WTC11 (cell line): ENCODE results near the gene BRSK1. TPM values are rescaled to one million over a fixed set of nuclear protein-coding genes. Genes with fewer than 3 reads are reported as not detected.
A peak's percentile ranks its signal among the peaks of the same experiment; 100 is the strongest.

ENCODE experiments used
- ATAC-seq: fragments of 200-7000 bp; cut with Tn5 transposase; 2 replicates; pipeline ENCODE4 v1.10.0; 2021; ENCODE audit warnings: mild to moderate bottlenecking, moderate library complexity
- CTCF ChIA-PET: fragments of 300-600 bp; sonication (Branson Sonifier 250); formaldehyde crosslinking; loops from one replicate; lab custom pipeline; 2021; ENCODE audit warnings: antibody characterized with exemption; lab: Charles Lee
- POLR2A ChIA-PET: fragments of 350-600 bp; sonication (Branson Sonifier 250); formaldehyde crosslinking; loops from one replicate; lab custom pipeline; 2021; ENCODE audit warnings: antibody characterized with exemption; lab: Charles Lee
- DNase-seq: peaks from one replicate; pipeline ENCODE4 v3.0.0; 2021; ENCODE audit warnings: low spot score
- H3K27ac Mint-ChIP-seq: 2 replicates; pipeline ENCODE4 v1.8.0; 2021; ENCODE audit warnings: mixed read lengths
- H3K27me3 Mint-ChIP-seq: 2 replicates; pipeline ENCODE4 v1.8.0; 2021; ENCODE audit warnings: low read depth, mild to moderate bottlenecking, moderate library complexity, mixed read lengths
- H3K36me3 Mint-ChIP-seq: 2 replicates; pipeline ENCODE4 v1.8.0; 2021; ENCODE audit warnings: mixed read lengths
- H3K4me1 Mint-ChIP-seq: 2 replicates; pipeline ENCODE4 v1.8.0; 2022; ENCODE audit warnings: mixed read lengths
- H3K4me3 Mint-ChIP-seq: 2 replicates; pipeline ENCODE4 v1.8.0; 2021; ENCODE audit warnings: mild to moderate bottlenecking, moderate library complexity, mixed read lengths
- H3K9me3 Mint-ChIP-seq: 2 replicates; pipeline ENCODE4 v1.8.0; 2021; ENCODE audit warnings: mixed read lengths
- FOXK1 ChIP-seq: sonication (generic); formaldehyde crosslinking; IDR thresholded peaks from 2 replicates; pipeline ENCODE4 v1.8.0; 2022; ENCODE audit warnings: mild to moderate bottlenecking, moderate library complexity, missing genetic modification reagents
- JUN ChIP-seq: sonication (generic); formaldehyde crosslinking; IDR thresholded peaks from 2 replicates; pipeline ENCODE4 v1.8.0; 2023; ENCODE audit warnings: mild to moderate bottlenecking, missing genetic modification reagents
- KAT7 ChIP-seq: sonication (generic); formaldehyde crosslinking; IDR thresholded peaks from 2 replicates; pipeline ENCODE4 v1.8.1; 2023; ENCODE audit warnings: missing genetic modification reagents, mild to moderate bottlenecking, borderline replicate concordance
- MXD4 ChIP-seq: fragments of 250-450 bp; sonication (Bioruptor Pico); IDR thresholded peaks from 2 replicates; pipeline ENCODE4 v1.8.0; 2021; ENCODE audit warnings: mild to moderate bottlenecking, moderate library complexity, borderline replicate concordance
- OVOL2 ChIP-seq: fragments of 250-450 bp; sonication (Bioruptor Pico); IDR thresholded peaks from 2 replicates; pipeline ENCODE4 v1.9.0; 2021; ENCODE audit warnings: mild to moderate bottlenecking, borderline replicate concordance
- SMAD3 ChIP-seq: sonication (generic); formaldehyde crosslinking; IDR thresholded peaks from 2 replicates; pipeline ENCODE4 v1.8.0; 2022; ENCODE audit warnings: missing genetic modification reagents, mild to moderate bottlenecking, borderline replicate concordance
- TCF7 ChIP-seq: sonication (generic); formaldehyde crosslinking; IDR thresholded peaks from 2 replicates; pipeline ENCODE4 v1.8.0; 2022; ENCODE audit warnings: mild to moderate bottlenecking, low read depth, missing genetic modification reagents, moderate library complexity
- TEAD1 ChIP-seq: sonication (generic); formaldehyde crosslinking; IDR thresholded peaks from 2 replicates; pipeline ENCODE4 v1.8.0; 2022; ENCODE audit warnings: mild to moderate bottlenecking, missing genetic modification reagents
- TP53 ChIP-seq: sonication (generic); formaldehyde crosslinking; IDR thresholded peaks from 2 replicates; pipeline ENCODE4 v1.8.1; 2023; ENCODE audit warnings: mild to moderate bottlenecking, missing genetic modification reagents
- ZNF416 ChIP-seq: fragments of 250-450 bp; sonication (Bioruptor Pico); IDR thresholded peaks from 2 replicates; pipeline ENCODE4 v1.9.0; 2021; ENCODE audit warnings: mild to moderate bottlenecking, inconsistent platforms
- total RNA-seq: library from RNA; stranded (reverse); gene quantifications from 3 replicates; pipeline ENCODE4 v1.2.3, GENCODE V29; 2021
- TF ChIP-seq, protein P1 (sequence below): sonication (generic); formaldehyde crosslinking; IDR thresholded peaks from 2 replicates; pipeline ENCODE4 v1.8.0; 2022; ENCODE audit warnings: missing genetic modification reagents
- TF ChIP-seq, protein P2 (sequence below): sonication (generic); formaldehyde crosslinking; IDR thresholded peaks from 2 replicates; pipeline ENCODE4 v1.8.0; 2022; ENCODE audit warnings: mild to moderate bottlenecking, missing genetic modification reagents
- TF ChIP-seq, protein P3 (sequence below): sonication (generic); formaldehyde crosslinking; IDR thresholded peaks from 2 replicates; pipeline ENCODE4 v1.8.1; 2023; ENCODE audit warnings: mild to moderate bottlenecking, missing genetic modification reagents, moderate library complexity
- TF ChIP-seq, protein P4 (sequence below): sonication (generic); formaldehyde crosslinking; IDR thresholded peaks from 2 replicates; pipeline ENCODE4 v1.8.1; 2022; ENCODE audit warnings: missing genetic modification reagents, borderline replicate concordance
- TF ChIP-seq, protein P5 (sequence below): sonication (generic); formaldehyde crosslinking; IDR thresholded peaks from 2 replicates; pipeline ENCODE4 v1.8.1; 2023; ENCODE audit warnings: mild to moderate bottlenecking, missing genetic modification reagents, moderate library complexity
- TF ChIP-seq, protein P6 (sequence below): sonication (generic); formaldehyde crosslinking; IDR thresholded peaks from 2 replicates; pipeline ENCODE4 v1.8.1; 2022; ENCODE audit warnings: mild to moderate bottlenecking, moderate library complexity, missing genetic modification reagents
- TF ChIP-seq, protein P7 (sequence below): sonication (generic); formaldehyde crosslinking; IDR thresholded peaks from 2 replicates; pipeline ENCODE4 v1.8.1; 2023; ENCODE audit warnings: mild to moderate bottlenecking, moderate library complexity, missing genetic modification reagents

The BRSK1 gene
- total RNA-seq, 1 experiment from 2014 or later: 52.4 TPM

DNA sequence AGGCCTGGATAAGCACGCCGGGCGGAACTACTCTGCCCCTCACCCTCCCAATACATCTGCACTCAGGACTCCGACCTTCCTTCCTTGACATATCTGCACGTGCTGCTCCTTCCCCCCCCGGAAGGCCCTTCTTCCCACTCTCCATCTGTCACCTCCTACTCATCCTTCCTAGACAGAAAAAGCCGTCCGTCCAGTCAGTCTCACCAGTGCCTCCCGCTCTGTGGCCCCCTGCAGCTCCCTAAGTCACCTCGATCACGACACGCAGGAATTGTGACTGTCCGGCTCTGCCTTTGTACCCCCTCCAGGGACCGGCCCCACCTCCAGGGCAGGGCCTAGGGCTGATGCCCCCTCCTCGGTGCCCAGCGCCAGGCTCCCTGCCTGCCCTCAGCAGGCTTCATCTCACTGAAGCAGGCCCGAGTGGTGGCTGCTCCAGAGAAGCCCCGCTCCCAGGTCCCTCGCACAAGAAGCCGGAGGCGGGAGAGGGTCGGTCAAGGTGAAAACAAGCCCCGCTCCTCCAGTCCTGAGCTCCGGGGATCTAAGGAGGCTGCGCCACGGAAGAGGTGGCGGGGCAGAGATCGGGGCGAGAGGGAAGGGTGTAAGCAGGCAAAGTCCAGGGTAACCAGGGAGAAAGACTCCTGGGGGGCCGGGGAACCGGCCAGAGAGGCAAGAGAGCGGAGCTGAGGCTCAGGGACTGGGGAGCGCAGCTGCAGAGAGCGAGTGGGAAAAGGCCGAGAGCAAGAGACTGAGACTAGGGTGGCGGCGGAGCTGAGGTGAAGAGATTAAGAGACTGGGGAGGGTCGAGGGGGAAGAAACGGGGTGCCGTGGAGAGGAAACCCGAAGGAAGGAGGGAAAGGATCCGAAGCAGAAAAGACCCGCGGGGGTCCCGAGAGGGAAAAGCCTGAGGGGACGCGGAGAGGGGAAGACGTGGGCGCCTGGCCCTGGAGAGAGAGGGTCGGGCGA lies 26.1 kb upstream of the BRSK1 start (continued):
- TF ChIP-seq, protein P1, sequence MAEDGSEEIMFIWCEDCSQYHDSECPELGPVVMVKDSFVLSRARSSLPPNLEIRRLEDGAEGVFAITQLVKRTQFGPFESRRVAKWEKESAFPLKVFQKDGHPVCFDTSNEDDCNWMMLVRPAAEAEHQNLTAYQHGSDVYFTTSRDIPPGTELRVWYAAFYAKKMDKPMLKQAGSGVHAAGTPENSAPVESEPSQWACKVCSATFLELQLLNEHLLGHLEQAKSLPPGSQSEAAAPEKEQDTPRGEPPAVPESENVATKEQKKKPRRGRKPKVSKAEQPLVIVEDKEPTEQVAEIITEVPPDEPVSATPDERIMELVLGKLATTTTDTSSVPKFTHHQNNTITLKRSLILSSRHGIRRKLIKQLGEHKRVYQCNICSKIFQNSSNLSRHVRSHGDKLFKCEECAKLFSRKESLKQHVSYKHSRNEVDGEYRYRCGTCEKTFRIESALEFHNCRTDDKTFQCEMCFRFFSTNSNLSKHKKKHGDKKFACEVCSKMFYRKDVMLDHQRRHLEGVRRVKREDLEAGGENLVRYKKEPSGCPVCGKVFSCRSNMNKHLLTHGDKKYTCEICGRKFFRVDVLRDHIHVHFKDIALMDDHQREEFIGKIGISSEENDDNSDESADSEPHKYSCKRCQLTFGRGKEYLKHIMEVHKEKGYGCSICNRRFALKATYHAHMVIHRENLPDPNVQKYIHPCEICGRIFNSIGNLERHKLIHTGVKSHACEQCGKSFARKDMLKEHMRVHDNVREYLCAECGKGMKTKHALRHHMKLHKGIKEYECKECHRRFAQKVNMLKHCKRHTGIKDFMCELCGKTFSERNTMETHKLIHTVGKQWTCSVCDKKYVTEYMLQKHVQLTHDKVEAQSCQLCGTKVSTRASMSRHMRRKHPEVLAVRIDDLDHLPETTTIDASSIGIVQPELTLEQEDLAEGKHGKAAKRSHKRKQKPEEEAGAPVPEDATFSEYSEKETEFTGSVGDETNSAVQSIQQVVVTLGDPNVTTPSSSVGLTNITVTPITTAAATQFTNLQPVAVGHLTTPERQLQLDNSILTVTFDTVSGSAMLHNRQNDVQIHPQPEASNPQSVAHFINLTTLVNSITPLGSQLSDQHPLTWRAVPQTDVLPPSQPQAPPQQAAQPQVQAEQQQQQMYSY (CRISPR knock-in tag): 0 out of 2 replicates have a peak, but pooled peaks have one; percentile 34

DNA sequence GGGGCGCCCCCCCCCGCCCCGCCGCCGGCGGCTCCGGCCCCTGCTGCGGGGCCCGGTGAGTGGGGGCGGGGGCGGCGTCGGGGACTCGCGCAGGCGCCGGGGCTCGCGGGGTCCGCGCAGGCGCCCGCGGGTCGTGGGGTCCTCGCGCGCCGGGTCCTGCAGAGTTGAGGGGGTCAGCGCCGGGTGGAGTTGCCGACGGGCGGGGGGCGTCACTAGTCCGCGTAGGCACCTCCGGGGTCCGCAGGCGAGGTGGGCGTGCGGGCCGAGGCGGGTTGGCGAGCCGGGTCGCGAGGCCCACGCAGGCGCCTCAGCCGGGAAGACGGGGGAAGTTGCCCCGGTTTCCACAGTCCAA lies 25.3 kb upstream of the BRSK1 start:
- no peaks in the 10 kb centered on the region for H3K27me3 Mint-ChIP-seq
- TF ChIP-seq ZNF416 (CRISPR knock-in tag) (0 out of 2 replicates have a peak, but pooled peaks have one; percentile 35), TEAD1 (no peak), SMAD3 (CRISPR knock-in tag) (no peak), MXD4 (CRISPR knock-in tag) (no peak), KAT7 (CRISPR knock-in tag) (no peak), JUN (CRISPR knock-in tag) (no peak)
- TF ChIP-seq, protein P2, sequence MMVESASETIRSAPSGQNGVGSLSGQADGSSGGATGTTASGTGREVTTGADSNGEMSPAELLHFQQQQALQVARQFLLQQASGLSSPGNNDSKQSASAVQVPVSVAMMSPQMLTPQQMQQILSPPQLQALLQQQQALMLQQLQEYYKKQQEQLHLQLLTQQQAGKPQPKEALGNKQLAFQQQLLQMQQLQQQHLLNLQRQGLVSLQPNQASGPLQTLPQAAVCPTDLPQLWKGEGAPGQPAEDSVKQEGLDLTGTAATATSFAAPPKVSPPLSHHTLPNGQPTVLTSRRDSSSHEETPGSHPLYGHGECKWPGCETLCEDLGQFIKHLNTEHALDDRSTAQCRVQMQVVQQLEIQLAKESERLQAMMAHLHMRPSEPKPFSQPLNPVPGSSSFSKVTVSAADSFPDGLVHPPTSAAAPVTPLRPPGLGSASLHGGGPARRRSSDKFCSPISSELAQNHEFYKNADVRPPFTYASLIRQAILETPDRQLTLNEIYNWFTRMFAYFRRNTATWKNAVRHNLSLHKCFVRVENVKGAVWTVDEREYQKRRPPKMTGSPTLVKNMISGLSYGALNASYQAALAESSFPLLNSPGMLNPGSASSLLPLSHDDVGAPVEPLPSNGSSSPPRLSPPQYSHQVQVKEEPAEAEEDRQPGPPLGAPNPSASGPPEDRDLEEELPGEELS (CRISPR knock-in tag): no peak
- TF ChIP-seq, protein P3, sequence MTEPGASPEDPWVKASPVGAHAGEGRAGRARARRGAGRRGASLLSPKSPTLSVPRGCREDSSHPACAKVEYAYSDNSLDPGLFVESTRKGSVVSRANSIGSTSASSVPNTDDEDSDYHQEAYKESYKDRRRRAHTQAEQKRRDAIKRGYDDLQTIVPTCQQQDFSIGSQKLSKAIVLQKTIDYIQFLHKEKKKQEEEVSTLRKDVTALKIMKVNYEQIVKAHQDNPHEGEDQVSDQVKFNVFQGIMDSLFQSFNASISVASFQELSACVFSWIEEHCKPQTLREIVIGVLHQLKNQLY (CRISPR knock-in tag): no peak
- TF ChIP-seq, protein P4, sequence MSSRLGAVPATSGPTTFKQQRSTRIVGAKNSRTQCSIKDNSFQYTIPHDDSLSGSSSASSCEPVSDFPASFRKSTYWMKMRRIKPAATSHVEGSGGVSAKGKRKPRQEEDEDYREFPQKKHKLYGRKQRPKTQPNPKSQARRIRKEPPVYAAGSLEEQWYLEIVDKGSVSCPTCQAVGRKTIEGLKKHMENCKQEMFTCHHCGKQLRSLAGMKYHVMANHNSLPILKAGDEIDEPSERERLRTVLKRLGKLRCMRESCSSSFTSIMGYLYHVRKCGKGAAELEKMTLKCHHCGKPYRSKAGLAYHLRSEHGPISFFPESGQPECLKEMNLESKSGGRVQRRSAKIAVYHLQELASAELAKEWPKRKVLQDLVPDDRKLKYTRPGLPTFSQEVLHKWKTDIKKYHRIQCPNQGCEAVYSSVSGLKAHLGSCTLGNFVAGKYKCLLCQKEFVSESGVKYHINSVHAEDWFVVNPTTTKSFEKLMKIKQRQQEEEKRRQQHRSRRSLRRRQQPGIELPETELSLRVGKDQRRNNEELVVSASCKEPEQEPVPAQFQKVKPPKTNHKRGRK: no peak
- TF ChIP-seq, all 79 proteins: peak for 1
- Mint-ChIP-seq H3K4me1 (peaks cover 52% of the 10 kb centered on the region), H3K4me3 (peak overlapping the region; percentile 87), H3K9me3 (peaks cover 3% of the 10 kb centered on the region; the same call in 1 of the 2 replicates), H3K36me3 (peaks cover 3% of the 10 kb centered on the region), H3K27ac (no peak overlapping the region)
- ChIA-PET CTCF (interaction anchor here (0.8 to 3.0 kb wide), 3 partner anchors 21 to 92 kb away, joined by 4 to 14 read pairs (median 5); partner anchors contain the start of genes DNAAF3, HSPBP1 and KMT5C), POLR2A (interaction anchor here (0.7 to 1.8 kb wide), 5 partner anchors 21 to 85 kb away, joined by 3 to 15 read pairs (median 4); partner anchors contain the start of genes BRSK1 and HSPBP1)
- ATAC-seq (no peak), DNase-seq (no peak)

DNA sequence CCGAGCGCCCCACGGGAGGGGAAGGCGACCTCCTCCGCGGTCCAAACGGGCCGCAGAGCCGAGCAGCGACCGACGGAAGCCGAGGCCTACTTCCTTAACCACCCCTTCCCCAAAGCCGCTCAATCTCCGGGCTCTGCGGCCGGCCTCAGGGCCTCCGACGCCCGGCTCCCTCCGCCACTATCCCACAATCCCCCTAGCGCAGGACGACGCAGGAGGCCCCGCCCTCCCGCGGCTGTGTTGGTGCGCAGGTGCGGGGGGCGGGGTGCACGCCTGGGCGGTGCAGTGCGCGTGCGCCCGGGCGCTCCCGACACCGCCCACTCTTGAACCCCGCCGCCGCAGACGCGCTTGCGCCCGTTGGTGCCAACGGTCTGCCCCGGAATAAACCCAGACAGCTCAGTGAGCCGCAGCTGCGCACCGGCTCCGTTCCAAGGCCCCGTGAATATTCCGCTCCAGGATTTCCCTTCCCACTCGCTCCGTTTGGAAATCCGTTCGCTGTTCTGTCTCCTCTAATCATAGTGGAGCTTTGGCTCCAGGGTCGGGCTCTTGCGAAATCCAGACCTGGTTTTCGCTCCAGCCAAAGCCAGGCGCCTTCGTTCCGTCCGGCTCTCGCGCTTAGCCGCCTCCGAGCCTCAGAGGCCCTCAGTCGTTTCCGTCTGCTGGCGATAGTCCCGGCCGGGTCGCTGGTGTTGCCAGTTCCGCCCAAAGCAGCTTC lies 24.8 kb upstream of the BRSK1 start, which contains the start of gene PPP6R1:
PPP6R1 (minus strand) TSS at position 190 of the 712 bp plus-strand sequence. CDS start 11,914 bp downstream, outside the sequence.
- H3K27me3 Mint-ChIP-seq: no peaks in the 10 kb centered on the region
- peak within 1 kb of the TSS; percentile 96 for H3K27ac Mint-ChIP-seq
- ChIA-PET POLR2A (interaction anchor here (0.6 to 1.8 kb wide), 8 partner anchors 21 to 1662 kb away, joined by 3 to 15 read pairs (median 4); partner anchors contain the start of genes BRSK1 and HSPBP1), CTCF (interaction anchor here (0.8 to 3.0 kb wide), 12 partner anchors 11 to 178 kb away, joined by 3 to 14 read pairs (median 5); partner anchors contain the start of genes DNAAF3, HSPBP1 and KMT5C)
- ATAC-seq (peak; percentile 83), DNase-seq (peak; percentile 97)
- H3K4me1 Mint-ChIP-seq: peaks cover 48% of the 10 kb centered on the region
- peaks cover 3% of the 10 kb centered on the region; the same call in 1 of the 2 replicates for H3K9me3 Mint-ChIP-seq
- H3K36me3 Mint-ChIP-seq: peaks cover 3% of the 10 kb centered on the region
- peak within 1 kb of the TSS; percentile 95 for H3K4me3 Mint-ChIP-seq
- TF ChIP-seq FOXK1 (CRISPR knock-in tag) (peak; percentile 69), JUN (CRISPR knock-in tag) (no peak), TP53 (CRISPR knock-in tag) (no peak), OVOL2 (CRISPR knock-in tag) (no peak), TCF7 (CRISPR knock-in tag) (no peak)
- TF ChIP-seq, protein P5, sequence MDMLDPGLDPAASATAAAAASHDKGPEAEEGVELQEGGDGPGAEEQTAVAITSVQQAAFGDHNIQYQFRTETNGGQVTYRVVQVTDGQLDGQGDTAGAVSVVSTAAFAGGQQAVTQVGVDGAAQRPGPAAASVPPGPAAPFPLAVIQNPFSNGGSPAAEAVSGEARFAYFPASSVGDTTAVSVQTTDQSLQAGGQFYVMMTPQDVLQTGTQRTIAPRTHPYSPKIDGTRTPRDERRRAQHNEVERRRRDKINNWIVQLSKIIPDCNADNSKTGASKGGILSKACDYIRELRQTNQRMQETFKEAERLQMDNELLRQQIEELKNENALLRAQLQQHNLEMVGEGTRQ (CRISPR knock-in tag): no peak; the same call in 1 of the 2 replicates
- TF ChIP-seq, protein P6, sequence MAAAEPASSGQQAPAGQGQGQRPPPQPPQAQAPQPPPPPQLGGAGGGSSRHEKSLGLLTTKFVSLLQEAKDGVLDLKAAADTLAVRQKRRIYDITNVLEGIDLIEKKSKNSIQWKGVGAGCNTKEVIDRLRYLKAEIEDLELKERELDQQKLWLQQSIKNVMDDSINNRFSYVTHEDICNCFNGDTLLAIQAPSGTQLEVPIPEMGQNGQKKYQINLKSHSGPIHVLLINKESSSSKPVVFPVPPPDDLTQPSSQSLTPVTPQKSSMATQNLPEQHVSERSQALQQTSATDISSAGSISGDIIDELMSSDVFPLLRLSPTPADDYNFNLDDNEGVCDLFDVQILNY: no peak
- TF ChIP-seq, protein P7, sequence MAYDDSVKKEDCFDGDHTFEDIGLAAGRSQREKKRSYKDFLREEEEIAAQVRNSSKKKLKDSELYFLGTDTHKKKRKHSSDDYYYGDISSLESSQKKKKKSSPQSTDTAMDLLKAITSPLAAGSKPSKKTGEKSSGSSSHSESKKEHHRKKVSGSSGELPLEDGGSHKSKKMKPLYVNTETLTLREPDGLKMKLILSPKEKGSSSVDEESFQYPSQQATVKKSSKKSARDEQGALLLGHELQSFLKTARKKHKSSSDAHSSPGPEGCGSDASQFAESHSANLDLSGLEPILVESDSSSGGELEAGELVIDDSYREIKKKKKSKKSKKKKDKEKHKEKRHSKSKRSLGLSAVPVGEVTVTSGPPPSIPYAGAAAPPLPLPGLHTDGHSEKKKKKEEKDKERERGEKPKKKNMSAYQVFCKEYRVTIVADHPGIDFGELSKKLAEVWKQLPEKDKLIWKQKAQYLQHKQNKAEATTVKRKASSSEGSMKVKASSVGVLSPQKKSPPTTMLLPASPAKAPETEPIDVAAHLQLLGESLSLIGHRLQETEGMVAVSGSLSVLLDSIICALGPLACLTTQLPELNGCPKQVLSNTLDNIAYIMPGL: peak; percentile 65; the same call in 1 of the 2 replicates
